ENCODE measurements around the gene ARAF.

- TF ChIP-seq SIN3A (IDR thresholded peaks at IDR 0.05; ENCODE audit: borderline replicate concordance, insufficient read depth, low read length) (no peak), POLR2AphosphoS5 (IDR thresholded peaks at IDR 0.05; ENCODE audit: low read depth, low read length) (no peak), TAF1 (IDR thresholded peaks at IDR 0.05; ENCODE audit: borderline replicate concordance, insufficient read depth, low read length) (no peak)
- TF ChIP-seq, protein P1, sequence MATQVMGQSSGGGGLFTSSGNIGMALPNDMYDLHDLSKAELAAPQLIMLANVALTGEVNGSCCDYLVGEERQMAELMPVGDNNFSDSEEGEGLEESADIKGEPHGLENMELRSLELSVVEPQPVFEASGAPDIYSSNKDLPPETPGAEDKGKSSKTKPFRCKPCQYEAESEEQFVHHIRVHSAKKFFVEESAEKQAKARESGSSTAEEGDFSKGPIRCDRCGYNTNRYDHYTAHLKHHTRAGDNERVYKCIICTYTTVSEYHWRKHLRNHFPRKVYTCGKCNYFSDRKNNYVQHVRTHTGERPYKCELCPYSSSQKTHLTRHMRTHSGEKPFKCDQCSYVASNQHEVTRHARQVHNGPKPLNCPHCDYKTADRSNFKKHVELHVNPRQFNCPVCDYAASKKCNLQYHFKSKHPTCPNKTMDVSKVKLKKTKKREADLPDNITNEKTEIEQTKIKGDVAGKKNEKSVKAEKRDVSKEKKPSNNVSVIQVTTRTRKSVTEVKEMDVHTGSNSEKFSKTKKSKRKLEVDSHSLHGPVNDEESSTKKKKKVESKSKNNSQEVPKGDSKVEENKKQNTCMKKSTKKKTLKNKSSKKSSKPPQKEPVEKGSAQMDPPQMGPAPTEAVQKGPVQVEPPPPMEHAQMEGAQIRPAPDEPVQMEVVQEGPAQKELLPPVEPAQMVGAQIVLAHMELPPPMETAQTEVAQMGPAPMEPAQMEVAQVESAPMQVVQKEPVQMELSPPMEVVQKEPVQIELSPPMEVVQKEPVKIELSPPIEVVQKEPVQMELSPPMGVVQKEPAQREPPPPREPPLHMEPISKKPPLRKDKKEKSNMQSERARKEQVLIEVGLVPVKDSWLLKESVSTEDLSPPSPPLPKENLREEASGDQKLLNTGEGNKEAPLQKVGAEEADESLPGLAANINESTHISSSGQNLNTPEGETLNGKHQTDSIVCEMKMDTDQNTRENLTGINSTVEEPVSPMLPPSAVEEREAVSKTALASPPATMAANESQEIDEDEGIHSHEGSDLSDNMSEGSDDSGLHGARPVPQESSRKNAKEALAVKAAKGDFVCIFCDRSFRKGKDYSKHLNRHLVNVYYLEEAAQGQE (IDR thresholded peaks at IDR 0.05; ENCODE audit: insufficient read depth in 1 of 2, low read depth in 2 of 2, low read length in 2 of 2): no peak
These were observed 13.1 kb downstream of the ARAF start for GRCh38 chrX:47574076-47574546.
